ENCODE measurements around the gene PTPN14. TPM values are rescaled to one million over a fixed set of nuclear protein-coding genes. Genes with fewer than 3 reads are reported as not detected.
"Not testable (repeated sequence)": the region's sequence is repeated elsewhere in the genome, so short reads cannot be mapped to it uniquely, and the experiment has no call there.

PTPN14 gene
- total and polyA plus RNA-seq, 2 of the 8 experiments (the other 6 are each of a cell fraction or from before 2014, with no cell fraction given) = 14.4 to 93.6 TPM

- H4K20me1 ChIP-seq (replicated peaks in 1 of 2; ENCODE audit: control insufficient read depth in 1 of 2, insufficient read depth in 2 of 2, low read length in 2 of 2); H3K56ac ChIP-seq (replicated peaks; ENCODE audit: insufficient read length, low read depth, low read length); DNase-seq (ENCODE audit: low read depth in 1 of 2, low spot score in 2 of 2); H2BK20ac ChIP-seq (ENCODE audit: low read length); H2AK5ac ChIP-seq (ENCODE audit: low read depth, low read length); H3K9ac ChIP-seq (replicated peaks in 1 of 4; ENCODE audit: extremely low read depth in 1 of 4, low read depth in 3 of 4, low read length in 3 of 4); H3K9me3 ChIP-seq (ENCODE audit: insufficient read depth in 2 of 2, low read depth in 1 of 2, low read length in 1 of 2); H2AFZ ChIP-seq (ENCODE audit: low read length); H3K79me1 ChIP-seq (ENCODE audit: low read depth, low read length); FAIRE-seq; H3K18ac ChIP-seq (ENCODE audit: extremely low read depth, low read length); H3K23me2 ChIP-seq (ENCODE audit: low read depth, low read length); H2BK120ac ChIP-seq (replicated peaks; ENCODE audit: low read depth, low read length); H3K4me2 ChIP-seq (ENCODE audit: insufficient read depth in 1 of 2, low read depth in 2 of 2, low read length in 2 of 2); H4K91ac ChIP-seq (replicated peaks; ENCODE audit: insufficient read length, low read length); H3K27me3 ChIP-seq (replicated peaks in 1 of 4; ENCODE audit: control insufficient read depth in 3 of 4, extremely low read depth in 1 of 4, insufficient read depth in 3 of 4, low read length in 3 of 4); H3K36me3 ChIP-seq (ENCODE audit: control insufficient read depth in 2 of 4, insufficient read depth in 4 of 4, low read length in 3 of 4); H2BK15ac ChIP-seq (ENCODE audit: low read length); H2BK5ac ChIP-seq (ENCODE audit: low read depth, low read length); H4K5ac ChIP-seq (ENCODE audit: insufficient read length, low read depth, low read length); H2BK12ac ChIP-seq (ENCODE audit: low read depth, low read length); H3K14ac ChIP-seq (ENCODE audit: insufficient read length); H4K8ac ChIP-seq (ENCODE audit: extremely low read depth, insufficient read depth, low read length); H3K23ac ChIP-seq (ENCODE audit: insufficient read length); H3K4me3 ChIP-seq (ENCODE audit: extremely low read depth in 1 of 4, insufficient read depth in 2 of 4, low read depth in 3 of 4, low read length in 4 of 4); H3K27ac ChIP-seq (ENCODE audit: low read depth, low read length); H3K4ac ChIP-seq (replicated peaks; ENCODE audit: insufficient read length, low read depth, low read length): not testable (repeated sequence)
- Histone ChIP-seq H3K79me2 (ENCODE audit: control insufficient read depth in 1 of 2, insufficient read depth in 2 of 2, low read length in 2 of 2) (peaks cover 6 to 79% of the 10 kb centered on the region in 2 experiments; a peak in 3 of 4 replicates), H3K4me1 (replicated peaks in 1 of 4; ENCODE audit: control insufficient read depth in 3 of 4, insufficient read depth in 4 of 4, low read length in 3 of 4) (peaks cover 0 to 13% (median 5%) of the 10 kb centered on the region in 4 experiments; a peak in 4 of 7 replicates)
- POLR2A ChIA-PET (ENCODE audit: partially characterized antibody) = interaction anchor here (1.5 kb wide), 1 partner anchor 9 kb away, joined by 5 read pairs; no protein-coding TSS in a partner anchor
- 78% methylated on average over 2 of the region's 2 CpGs; no CpG with 5 or more reads in 1 of the 2 experiments for WGBS, 2 experiments (ENCODE audit: extremely low coverage in 1 of 2, insufficient coverage in 1 of 2, insufficient read length in 1 of 2, insufficient replicate concordance in 2 of 2, low coverage in 1 of 2, low lambda C conversion rate in 2 of 2, missing lambda C conversion rate in 1 of 2)
- CTCF ChIA-PET (ENCODE audit: partially characterized antibody) = interaction anchor here (0.9 to 1.4 kb wide), 4 partner anchors 9 to 62 kb away, joined by 3 read pairs; no protein-coding TSS in a partner anchor
These were observed 69.3 kb downstream of the PTPN14 start for GRCh38 chr1:214481983-214482634.
